Non-pigmented ciliary epithelial cell (primary cell): ENCODE results near the gene PHF12.
"Not testable (repeated sequence)": the region's sequence is repeated elsewhere in the genome, so short reads cannot be mapped to it uniquely, and the experiment has no call there.

ENCODE experiments used
- DNase-seq: peaks from one replicate; pipeline ENCODE4 v3.0.0-alpha.2; 2010; ENCODE audit warnings: low read depth

PHF12 gene

GRCh38 chr17:28929787-28930186 lies 21.5 kb downstream of the PHF12 start:
- no peak for DNase-seq

- no peak for DNase-seq
Observed at GRCh38 chr17:28928061-28928460, 23.3 kb downstream of the PHF12 start.

GRCh38 chr17:28926786-28927185 lies 24.5 kb downstream of the PHF12 start:
- no peak for DNase-seq

GRCh38 chr17:28926366-28926765 lies 25.0 kb downstream of the PHF12 start:
- no peak for DNase-seq

- DNase-seq = peak; percentile 77
Observed at GRCh38 chr17:28925912-28926365, 25.4 kb downstream of the PHF12 start.

GRCh38 chr17:28920201-28920600 lies 31.1 kb downstream of the PHF12 start:
- no peak for DNase-seq

GRCh38 chr17:28918295-28918694 lies 33.0 kb downstream of the PHF12 start:
- DNase-seq = no peak

GRCh38 chr17:28917465-28917864 lies 33.9 kb downstream of the PHF12 start:
- DNase-seq = no peak

GRCh38 chr17:28917029-28917428 lies 34.3 kb downstream of the PHF12 start:
- no peak for DNase-seq

GRCh38 chr17:28916302-28916934 lies 34.9 kb downstream of the PHF12 start:
- DNase-seq = no peak

GRCh38 chr17:28912938-28913333 lies 38.4 kb downstream of the PHF12 start:
- no peak for DNase-seq

GRCh38 chr17:28912281-28912937 lies 38.9 kb downstream of the PHF12 start:
- DNase-seq = no peak

- no peak for DNase-seq
Observed at GRCh38 chr17:28911411-28912045, 39.8 kb downstream of the PHF12 start.

GRCh38 chr17:28910534-28910933 lies 40.8 kb downstream of the PHF12 start:
- DNase-seq = no peak

- DNase-seq = no peak
Observed at GRCh38 chr17:28908640-28909167, 42.6 kb downstream of the PHF12 start.

GRCh38 chr17:28907709-28908475 lies 43.4 kb downstream of the PHF12 start:
- no peak for DNase-seq

- no peak for DNase-seq
Observed at GRCh38 chr17:28906706-28907438, 44.4 kb downstream of the PHF12 start.

GRCh38 chr17:28906276-28906675 lies 45.0 kb downstream of the PHF12 start:
- DNase-seq = no peak

- DNase-seq = no peak
Observed at GRCh38 chr17:28904800-28905199, 46.5 kb downstream of the PHF12 start.

GRCh38 chr17:28903546-28903841 lies 47.8 kb downstream of the PHF12 start:
- DNase-seq = not testable (repeated sequence)

- DNase-seq = no peak
Observed at GRCh38 chr17:28902819-28903545, 48.3 kb downstream of the PHF12 start, which contains the start of gene DHRS13. Gene DHRS13, minus strand, starts transcription at chr17:28903079. Its CDS starts 135 bp downstream, at chr17:28902944.
